K562 (cell line): ENCODE data around the gene CLCN6. TPM values are rescaled to one million over a fixed set of nuclear protein-coding genes. Genes with fewer than 3 reads are reported as not detected.

Experiments
- BCL6 ChIP-seq: fragments of 250-450 bp; sonication (Bioruptor Pico); IDR thresholded peaks from 2 replicates; pipeline ENCODE4 v1.4.0; 2020
- BCOR ChIP-seq: fragments of 450-650 bp; IDR thresholded peaks from 2 replicates; pipeline ENCODE4 v1.6.1; 2016
- E2F4 ChIP-seq: sonication (generic); formaldehyde crosslinking; IDR thresholded peaks from 2 replicates; pipeline ENCODE4 v1.8.0; 2022; ENCODE audit warnings: mild to moderate bottlenecking, low read depth, missing genetic modification reagents
- EP400 ChIP-seq: fragments of 450-650 bp; IDR thresholded peaks from 2 replicates; pipeline ENCODE4 v1.6.1; 2017; ENCODE audit warnings: antibody characterized with exemption, mild to moderate bottlenecking, moderate library complexity
- FOXJ3 ChIP-seq: sonication (generic); formaldehyde crosslinking; IDR thresholded peaks from 2 replicates; pipeline ENCODE4 v1.4.0; 2020; ENCODE audit warnings: mild to moderate bottlenecking, missing genetic modification reagents
- FOXK2 ChIP-seq, 2 experiments: fragments of 450-650 bp; IDR thresholded peaks in 1 of 2; conservative IDR thresholded peaks in 1 of 2; 2 replicates each; pipeline ENCODE4 v1.6.1; 2016; ENCODE audit warnings: low read depth in 2 of 2, mild to moderate bottlenecking in 1 of 2
- HOMEZ ChIP-seq: fragments of 250-450 bp; sonication (Bioruptor Pico); IDR thresholded peaks from 2 replicates; pipeline ENCODE4 v1.4.0; 2020; ENCODE audit warnings: mild to moderate bottlenecking, moderate library complexity
- IFI16 ChIP-seq: fragments of 250-450 bp; sonication (Bioruptor Pico); IDR thresholded peaks from 2 replicates; pipeline ENCODE4 v2.1.2; 2022; ENCODE audit warnings: mild to moderate bottlenecking, inconsistent platforms
- KLF16 ChIP-seq: IDR thresholded peaks from 2 replicates; pipeline ENCODE4 v1.6.1; 2016; ENCODE audit warnings: antibody characterized with exemption
- LARP7 ChIP-seq: fragments of 450-650 bp; IDR thresholded peaks from 2 replicates; pipeline ENCODE4 v1.6.1; 2016
- MEF2D ChIP-seq: conservative IDR thresholded peaks from 2 replicates; pipeline ENCODE4 v1.6.1; 2016; ENCODE audit warnings: low read depth, missing genetic modification characterization, missing compliant biosample characterization
- NR0B1 ChIP-seq: fragments of 450-650 bp; IDR thresholded peaks from one replicate; pipeline ENCODE4 v1.6.1; 2018; ENCODE audit warnings: mild to moderate bottlenecking, moderate library complexity; ENCODE audit not compliant: partially characterized antibody
- PTTG1 ChIP-seq: fragments of 450-650 bp; IDR thresholded peaks from 2 replicates; pipeline ENCODE4 v1.6.1; 2016; ENCODE audit warnings: low read depth, mild to moderate bottlenecking, missing genetic modification characterization, missing compliant biosample characterization
- RBBP5 ChIP-seq: fragments of 200-600 bp; sonication (generic); IDR thresholded peaks from 2 replicates; pipeline ENCODE4 v1.6.1; 2012; ENCODE audit warnings: borderline replicate concordance, mild to moderate bottlenecking, low read length, control low read depth, inconsistent platforms; ENCODE audit not compliant: insufficient read depth, poor library complexity, severe bottlenecking
- RBM17 ChIP-seq: fragments of 200-400 bp; formaldehyde crosslinking; IDR thresholded peaks from 2 replicates; pipeline ENCODE4 v1.6.1; 2017; ENCODE audit warnings: low read depth, mild to moderate bottlenecking, low read length, borderline replicate concordance
- TFE3 ChIP-seq: fragments of 450-650 bp; formaldehyde crosslinking; IDR thresholded peaks from 2 replicates; pipeline ENCODE4 v1.4.0; 2020; ENCODE audit warnings: mild to moderate bottlenecking, mixed read lengths
- TRIM25 ChIP-seq: fragments of 450-650 bp; IDR thresholded peaks from 2 replicates; pipeline ENCODE4 v1.7.0; 2016; ENCODE audit warnings: borderline replicate concordance
- ZNF212 ChIP-seq: fragments of 450-650 bp; formaldehyde crosslinking; IDR thresholded peaks from 2 replicates; pipeline ENCODE4 v1.4.0; 2020; ENCODE audit warnings: mild to moderate bottlenecking
- ZNF239 ChIP-seq: fragments of 250-450 bp; sonication (Bioruptor Pico); IDR thresholded peaks from 2 replicates; pipeline ENCODE4 v1.4.0; 2020; ENCODE audit warnings: mild to moderate bottlenecking
- ZNF282 ChIP-seq: sonication (generic); formaldehyde crosslinking; IDR thresholded peaks from 2 replicates; pipeline ENCODE4 v1.8.1; 2023; ENCODE audit warnings: missing genetic modification reagents
- ZNF354B ChIP-seq: fragments of 250-450 bp; sonication (Bioruptor Pico); IDR thresholded peaks from 2 replicates; pipeline ENCODE4 v1.4.0; 2020
- ZNF384 ChIP-seq: IDR thresholded peaks from 2 replicates; pipeline ENCODE4 v1.6.1; 2012; ENCODE audit warnings: low read depth, low read length, improper control_type of control experiment
- ZNF778 ChIP-seq: fragments of 450-650 bp; formaldehyde crosslinking; IDR thresholded peaks from 2 replicates; pipeline ENCODE4 v1.4.0; 2020; ENCODE audit warnings: mild to moderate bottlenecking, moderate library complexity
- polyA plus RNA-seq, 8 experiments: library from polyadenylated mRNA; depleted of rRNA in 4 of 8; stranded (reverse) in 5 of 8; unstranded in 3 of 8; fragments of >200 nt; fragmentation: Nextera tagmentation in 2 of 8; fragmentation: Illumina TruSeq in 1 of 8; extraction: Ambion mirVana in 2 of 8; extraction: Trizol in 1 of 8; gene quantifications; 2 replicates each; pipeline versions ENCODE4 v1.2.1 to v1.2.3, GENCODE V29; 2011 to 2014; ENCODE audit warnings: inconsistent platforms in 1 of 8, missing spikeins in 1 of 8
- total RNA-seq, 7 experiments: library from RNA; depleted of rRNA in 6 of 7; stranded (reverse); fragments of >200 nt in 6 of 7; fragmentation: Illumina TruSeq in 2 of 7; extraction: Trizol in 2 of 7; gene quantifications; 2 replicates each; pipeline versions ENCODE4 v1.2.1 to v1.2.3, GENCODE V29; 2011 to 2021; ENCODE audit warnings: low replicate concordance in 1 of 7

The CLCN6 gene
- total and polyA plus RNA-seq, 9 of the 15 experiments (the other 6 are each of a cell fraction or from before 2014, with no cell fraction given) = 2.0 to 21.8 (median 13.6) TPM

GRCh38 chr1:11806307-11806936 is 431 bp downstream of the CLCN6 start (continued):
- no peak for TF ChIP-seq NR0B1
- TF ChIP-seq TFE3 (CRISPR knock-in tag) = no peak
- TF ChIP-seq PTTG1 (tag) = no peak
- no peak for TF ChIP-seq ZNF282 (CRISPR knock-in tag)
- no peak for TF ChIP-seq RBBP5
- TF ChIP-seq BCOR = 0 out of 2 replicates have a peak, but pooled peaks have one; percentile 33
- no peak for TF ChIP-seq ZNF239
- TF ChIP-seq KLF16 = no peak
- TF ChIP-seq FOXK2 (conservative IDR thresholded peaks at IDR 0.05 in 1 of 2, IDR thresholded peaks at IDR 0.05 in 1 of 2; ENCODE audit: low read depth in 2 of 2) = peak in 1 of 2 experiments; percentile 29; a peak in 3 of 4 replicates
- no peak for TF ChIP-seq ZNF354B
- TF ChIP-seq MEF2D (tag) = no peak
- TF ChIP-seq IFI16 = no peak
- no peak for TF ChIP-seq LARP7
- TF ChIP-seq FOXJ3 (CRISPR knock-in tag) = no peak
- TF ChIP-seq HOMEZ = no peak
- no peak for TF ChIP-seq ZNF212 (CRISPR knock-in tag)
- no peak for TF ChIP-seq BCL6 (CRISPR knock-in tag)
- no peak for TF ChIP-seq ZNF778
- TF ChIP-seq EP400 = no peak
- TF ChIP-seq ZNF384 = no peak
- no peak for TF ChIP-seq E2F4
- TF ChIP-seq TRIM25 = no peak
- no peak for TF ChIP-seq RBM17
